ENCODE measurements around the gene CALML3. TPM values are rescaled to one million over a fixed set of nuclear protein-coding genes. Genes with fewer than 3 reads are reported as not detected.
"Not testable (repeated sequence)": the region's sequence is repeated elsewhere in the genome, so short reads cannot be mapped to it uniquely, and the experiment has no call there.

The CALML3 gene
- total RNA-seq: not detected

DNA sequence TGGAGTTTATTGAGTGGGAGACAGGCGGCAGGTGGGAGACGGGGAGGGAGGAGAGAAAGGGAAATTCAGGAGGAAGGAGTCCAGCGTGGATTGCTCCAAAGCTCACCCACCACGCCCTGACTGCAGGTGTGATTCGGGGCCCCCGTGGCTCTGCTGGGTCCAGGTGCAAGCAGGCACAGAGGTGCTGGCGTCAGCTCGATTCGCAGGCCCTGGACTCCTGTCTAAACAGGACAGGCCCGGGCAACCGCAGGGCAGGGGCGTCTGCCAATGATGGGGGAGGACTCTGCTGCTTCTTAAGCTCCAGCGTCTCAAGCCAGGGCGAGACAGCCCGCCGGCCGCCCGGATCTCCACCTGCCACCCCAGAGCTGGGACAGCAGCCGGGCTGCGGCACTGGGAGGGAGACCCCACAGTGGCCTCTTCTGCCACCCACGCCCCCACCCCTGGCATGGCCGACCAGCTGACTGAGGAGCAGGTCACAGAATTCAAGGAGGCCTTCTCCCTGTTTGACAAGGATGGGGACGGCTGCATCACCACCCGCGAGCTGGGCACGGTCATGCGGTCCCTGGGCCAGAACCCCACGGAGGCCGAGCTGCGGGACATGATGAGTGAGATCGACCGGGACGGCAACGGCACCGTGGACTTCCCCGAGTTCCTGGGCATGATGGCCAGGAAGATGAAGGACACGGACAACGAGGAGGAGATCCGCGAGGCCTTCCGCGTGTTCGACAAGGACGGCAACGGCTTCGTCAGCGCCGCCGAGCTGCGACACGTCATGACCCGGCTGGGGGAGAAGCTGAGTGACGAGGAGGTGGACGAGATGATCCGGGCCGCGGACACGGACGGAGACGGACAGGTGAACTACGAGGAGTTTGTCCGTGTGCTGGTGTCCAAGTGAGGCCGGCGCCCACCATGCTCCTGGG, at the start of gene CALML3:
TSS of gene CALML3 (plus strand) at position 321 of the 920 bp plus-strand sequence. CDS start at position 446, 125 bp downstream.
- peak; percentile 43 for DNase-seq (ENCODE audit: low spot score)
- no peak for ATAC-seq

DNA sequence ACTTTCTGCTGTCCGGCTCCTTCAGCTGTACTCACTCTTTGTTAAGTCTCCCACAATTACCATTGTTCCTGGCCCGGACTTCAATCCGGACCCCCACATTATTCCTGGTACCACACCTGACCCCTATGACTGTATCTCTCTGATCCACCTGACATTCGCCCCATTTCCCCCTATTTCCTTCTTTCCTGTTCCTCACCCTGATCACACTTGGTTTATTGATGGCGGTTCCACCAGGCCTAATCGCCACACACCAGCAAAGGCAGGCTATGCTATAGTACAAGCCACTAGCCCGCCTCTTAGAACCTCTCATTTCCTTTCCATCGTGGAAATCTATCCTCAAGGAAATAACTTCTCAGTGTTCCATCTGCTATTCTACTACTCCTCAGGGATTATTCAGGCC, 49.7 kb upstream of the CALML3 start:
- not testable (repeated sequence) for DNase-seq (ENCODE audit: low spot score); ATAC-seq

DNA sequence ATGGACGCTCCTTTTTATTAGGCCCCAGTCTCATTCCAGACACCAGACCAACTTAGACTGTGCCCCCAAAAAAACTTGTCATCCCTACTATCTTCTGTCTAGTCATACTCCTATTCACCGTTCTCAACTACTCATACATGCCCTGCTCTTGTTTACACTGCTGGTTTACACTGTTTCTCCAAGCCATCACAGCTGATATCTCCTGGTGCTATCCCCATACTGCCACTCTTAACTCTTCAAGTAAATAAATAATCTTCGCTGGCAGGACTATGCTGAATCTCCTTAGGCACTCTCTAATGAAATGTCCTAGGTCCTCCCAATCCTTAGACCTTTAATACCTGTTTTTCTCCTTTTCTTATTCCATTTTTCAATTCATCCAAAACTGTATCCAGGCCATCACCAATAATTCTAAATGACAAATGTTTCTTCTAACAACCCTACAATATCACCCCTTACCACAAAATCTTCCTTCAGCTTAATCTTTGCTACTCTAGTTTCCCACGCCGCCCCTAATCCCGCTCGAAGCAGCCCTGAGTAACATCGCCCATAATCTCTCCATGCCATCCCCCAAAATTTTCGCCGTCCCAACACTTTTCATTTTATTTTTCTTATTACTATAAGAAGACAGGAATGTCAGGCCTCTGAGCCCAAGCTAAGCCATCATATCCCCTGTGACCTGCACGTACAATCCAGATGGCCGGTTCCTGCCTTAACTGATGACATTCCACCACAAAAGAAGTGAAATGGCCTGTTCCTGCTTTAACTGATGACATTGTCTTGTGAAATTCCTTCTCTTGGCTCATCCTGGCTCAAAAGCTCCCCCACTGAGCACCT, 48.6 kb upstream of the CALML3 start:
- not testable (repeated sequence) for DNase-seq (ENCODE audit: low spot score); ATAC-seq

DNA sequence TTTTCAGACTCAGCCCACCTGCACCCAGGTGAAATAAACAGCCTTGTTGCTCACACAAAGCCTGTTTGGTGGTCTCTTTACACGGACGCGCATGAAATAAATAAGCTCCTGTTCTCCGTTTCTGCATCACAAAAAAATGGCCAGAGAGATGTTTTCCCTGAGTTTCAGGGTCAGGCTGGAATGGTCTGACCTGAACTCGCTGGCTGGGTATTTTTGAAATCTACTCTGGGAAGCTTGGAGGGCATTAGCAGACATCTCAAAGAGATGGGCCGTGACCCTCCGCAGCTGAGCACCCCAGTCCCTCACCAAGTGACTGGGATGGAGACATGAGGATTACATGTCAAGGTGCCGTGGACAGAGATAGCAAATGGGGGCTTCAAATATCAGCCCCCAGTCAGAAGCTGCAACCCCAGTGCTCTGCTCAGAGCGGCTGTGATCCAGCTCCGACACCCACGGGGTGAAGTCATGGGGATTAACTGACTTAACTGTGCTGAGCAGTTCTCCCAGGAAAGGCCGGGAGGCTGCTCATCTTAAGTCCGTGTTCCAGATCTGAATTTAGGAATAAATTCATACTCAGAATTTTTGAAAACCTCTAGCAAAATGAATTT, 47.7 kb upstream of the CALML3 start:
- ATAC-seq: no peak

DNA sequence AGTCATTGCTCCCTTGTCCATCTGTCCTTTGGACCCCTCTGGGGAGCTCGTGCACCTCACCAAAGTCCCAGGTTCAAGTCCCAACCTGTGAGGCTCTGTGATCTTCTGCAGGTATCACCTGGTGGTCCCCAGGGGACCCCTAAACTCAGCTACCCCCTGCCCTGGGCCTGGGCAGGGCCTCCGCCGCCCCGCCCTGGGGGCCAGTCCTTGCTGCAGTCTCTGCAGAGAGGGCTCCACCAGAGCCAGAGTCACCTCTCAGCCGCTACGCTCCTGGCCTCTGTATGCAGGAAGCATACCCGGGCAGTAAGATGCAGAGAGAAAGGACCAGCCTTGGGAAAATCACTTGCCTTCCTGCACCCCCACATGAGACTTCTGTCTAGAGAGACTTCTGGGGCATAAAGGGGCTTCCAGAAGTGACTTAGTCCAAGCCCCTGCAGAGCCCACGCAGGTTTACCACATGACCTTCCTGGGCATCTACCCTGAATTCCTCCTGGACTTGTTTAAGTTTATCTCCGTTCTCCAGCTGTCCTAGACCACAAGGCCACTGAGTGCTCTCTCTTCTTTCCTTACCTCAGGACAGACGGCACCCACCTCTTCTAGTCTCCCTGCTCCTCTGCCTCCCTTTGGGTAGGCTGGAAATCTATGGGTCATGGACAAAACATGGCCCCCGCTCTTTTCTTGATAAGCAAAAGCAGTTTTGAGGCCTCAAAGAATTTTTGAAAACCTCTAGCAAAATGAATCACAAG, 46.6 kb upstream of the CALML3 start:
- no peak for ATAC-seq
- DNase-seq (ENCODE audit: low spot score): no peak

More for the DNA sequence above, 47.7 kb upstream of the CALML3 start:
- DNase-seq (ENCODE audit: low spot score): no peak

DNA sequence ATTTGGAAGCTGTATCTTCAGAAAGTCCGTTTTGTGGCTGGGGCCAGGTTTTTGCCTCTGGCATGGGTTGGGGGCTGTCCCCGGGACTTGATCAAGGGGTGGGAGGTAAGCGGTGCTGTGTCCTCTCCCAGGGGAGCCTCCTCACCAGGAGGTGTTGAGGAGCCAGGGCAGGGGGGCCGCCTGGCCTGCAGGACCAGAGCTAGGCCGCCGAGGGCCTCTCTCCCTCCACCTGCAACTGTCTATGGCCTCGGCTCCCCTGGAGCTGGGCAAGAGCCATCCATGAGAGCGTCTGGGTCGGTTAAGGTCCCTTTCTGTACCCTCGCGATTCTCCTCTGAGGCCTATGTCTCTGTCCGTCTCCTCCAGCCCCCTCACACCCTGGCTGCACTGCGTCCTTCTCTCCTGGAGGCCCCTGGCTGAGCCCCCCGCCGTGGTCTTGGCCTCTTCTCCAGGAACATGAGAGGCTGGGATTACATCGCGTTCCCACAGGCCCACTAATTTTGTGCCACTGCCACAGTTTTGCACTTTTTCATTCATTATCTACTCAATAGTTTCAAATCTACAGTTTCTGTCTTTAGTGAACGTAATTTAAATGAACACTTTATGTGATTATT, 46.0 kb upstream of the CALML3 start:
- no peak for ATAC-seq
- DNase-seq (ENCODE audit: low spot score): no peak

DNA sequence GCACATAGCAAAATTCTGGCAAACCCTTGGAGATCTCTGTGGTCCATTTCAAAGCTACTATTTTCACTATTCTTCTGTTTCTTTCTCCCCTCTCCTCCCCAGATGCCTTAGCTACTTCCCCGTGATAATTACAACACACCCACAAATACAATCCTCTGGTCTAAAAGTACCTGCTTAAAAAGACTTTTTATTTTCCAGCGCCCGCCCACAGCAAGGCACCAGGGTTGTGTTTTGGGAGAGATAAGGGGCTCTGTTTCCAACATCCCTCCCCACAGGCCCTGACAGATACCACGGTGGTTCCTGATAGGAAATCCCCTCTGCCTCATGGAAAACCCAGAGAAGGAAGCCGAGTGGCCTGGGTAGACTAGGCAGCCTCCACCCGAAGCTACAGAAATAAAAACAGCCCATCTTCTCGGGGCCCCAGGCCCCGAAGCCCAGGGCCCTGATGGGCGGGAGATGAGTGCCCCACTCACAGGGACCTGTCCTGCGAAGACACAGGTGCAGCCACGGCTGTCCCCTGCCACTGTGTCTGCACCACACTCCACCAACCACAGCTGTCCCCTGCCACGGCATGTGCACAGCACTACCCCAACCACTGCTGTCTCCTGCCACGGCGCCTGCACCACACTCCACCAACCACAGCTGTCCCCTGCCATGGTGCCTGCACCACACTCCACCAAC, 45.1 kb upstream of the CALML3 start:
- DNase-seq (ENCODE audit: low spot score): no peak

DNA sequence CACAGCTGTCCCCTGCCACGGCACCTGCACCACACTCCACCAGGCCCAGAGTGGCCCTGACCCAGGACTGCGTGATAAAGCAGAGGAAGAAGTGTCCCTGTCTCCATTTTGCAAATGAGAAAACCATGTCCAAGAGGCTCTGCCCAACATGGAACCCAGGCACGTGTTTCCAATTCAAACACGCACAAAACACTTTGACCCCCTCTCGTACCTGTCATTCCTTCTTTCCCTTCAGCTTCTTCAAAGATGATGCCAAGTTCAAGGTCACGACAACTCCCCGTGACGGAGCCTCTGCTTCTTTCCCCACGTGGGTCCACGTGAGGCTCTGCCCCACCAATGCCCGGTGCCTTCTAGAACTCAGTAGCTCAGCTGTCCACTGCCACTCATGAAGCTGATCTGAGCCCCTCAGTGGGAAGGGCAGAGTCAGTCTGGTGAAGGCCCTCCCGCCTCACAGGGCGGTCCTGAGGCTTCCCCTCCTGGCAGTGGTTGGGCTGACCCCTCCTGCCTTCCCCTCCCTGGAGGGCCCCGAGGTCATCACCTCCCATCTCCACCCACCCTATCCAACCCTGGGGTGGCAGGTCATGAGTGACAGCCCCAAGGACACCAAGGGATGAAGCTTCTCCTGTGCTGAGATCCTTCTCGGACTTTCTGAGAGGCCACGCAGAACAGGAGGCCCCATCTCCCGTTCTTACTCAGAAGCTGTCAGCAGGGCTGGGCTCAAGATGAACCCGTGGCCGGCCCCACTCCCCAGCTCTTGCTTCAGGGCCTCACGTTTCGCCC, 44.4 kb upstream of the CALML3 start:
- DNase-seq (ENCODE audit: low spot score) (no peak), ATAC-seq (no peak)

More for the DNA sequence above, 45.1 kb upstream of the CALML3 start:
- no peak for ATAC-seq

DNA sequence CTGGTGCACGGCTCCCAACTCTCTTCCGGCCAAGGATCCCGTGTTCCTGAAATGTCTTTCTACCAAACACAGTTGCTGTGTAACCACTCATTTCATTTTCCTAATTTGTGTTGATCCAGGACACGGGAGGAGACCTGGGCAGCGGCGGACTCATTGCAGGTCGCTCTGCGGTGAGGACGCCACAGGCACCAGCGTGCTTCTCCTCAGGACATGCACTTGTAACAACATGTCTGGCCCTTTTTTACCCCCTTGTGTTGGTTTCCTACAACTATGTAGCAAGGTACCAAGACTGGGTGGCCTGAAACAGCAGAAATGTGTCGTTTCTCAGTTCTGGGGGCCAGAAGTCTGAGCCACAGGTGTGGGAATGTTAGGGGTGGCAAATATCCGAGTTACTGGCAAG, 43.6 kb upstream of the CALML3 start:
- no peak for ATAC-seq
- DNase-seq (ENCODE audit: low spot score): no peak

DNA sequence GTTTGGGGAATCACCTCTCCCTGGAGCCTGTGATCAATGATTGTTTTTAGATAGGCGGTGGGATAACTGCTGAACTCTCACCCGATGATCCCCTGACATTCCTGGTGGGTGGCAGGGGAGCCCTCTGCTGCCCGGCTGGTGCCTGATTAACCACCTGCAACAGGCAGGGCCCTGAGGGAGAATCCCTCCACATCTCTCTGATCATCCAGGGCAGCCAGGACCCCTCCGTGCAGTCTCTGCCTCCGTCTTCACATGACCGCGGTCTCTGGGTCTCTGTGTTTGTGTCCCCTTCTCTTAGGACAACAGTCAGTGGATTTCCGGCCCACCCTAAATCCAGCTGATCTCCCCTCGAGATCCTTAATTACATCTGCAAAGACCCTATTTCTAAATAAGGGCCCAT, 42.7 kb upstream of the CALML3 start:
- no peak for ATAC-seq
- DNase-seq (ENCODE audit: low spot score): no peak

DNA sequence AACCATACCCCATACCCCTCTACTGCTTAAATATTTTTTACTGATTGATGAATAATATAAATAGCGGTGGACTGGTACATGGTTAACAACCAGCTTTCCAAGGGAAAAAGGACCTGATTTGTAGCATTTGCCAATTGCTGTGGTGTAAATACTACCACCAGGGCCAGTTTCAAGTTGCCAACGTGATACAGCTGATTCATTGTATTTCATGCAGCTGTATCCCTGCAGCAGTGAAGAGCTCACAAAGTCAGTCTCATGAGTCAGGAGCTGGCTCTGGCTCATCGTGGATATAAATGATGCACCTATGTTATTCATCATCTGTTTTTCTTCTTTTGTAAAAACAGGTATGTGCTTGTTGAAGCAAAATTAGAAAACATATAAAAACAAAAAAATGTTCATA, 40.6 kb upstream of the CALML3 start:
- no peak for ATAC-seq
- DNase-seq (ENCODE audit: low spot score): no peak

DNA sequence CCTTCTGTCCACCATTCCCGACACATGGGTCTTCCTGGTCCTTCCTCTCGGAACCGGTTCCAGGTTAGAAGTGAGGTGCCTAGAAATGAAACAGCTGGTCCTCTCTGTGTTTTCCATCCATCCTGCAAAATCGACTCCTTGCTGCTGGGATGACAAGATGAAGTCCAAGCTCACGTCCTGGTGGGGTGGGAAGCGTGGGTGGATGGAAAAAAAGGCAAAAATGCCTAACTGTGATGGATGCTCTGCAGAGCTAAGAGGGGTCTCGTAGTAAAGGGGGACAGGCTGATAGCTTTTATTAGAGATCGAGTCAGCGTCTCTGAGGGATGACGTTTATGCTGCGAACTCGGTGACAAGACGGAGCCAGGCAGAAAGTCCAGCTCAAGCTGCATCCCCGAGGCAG, 39.5 kb upstream of the CALML3 start:
- no peak for ATAC-seq
- DNase-seq (ENCODE audit: low spot score): no peak

DNA sequence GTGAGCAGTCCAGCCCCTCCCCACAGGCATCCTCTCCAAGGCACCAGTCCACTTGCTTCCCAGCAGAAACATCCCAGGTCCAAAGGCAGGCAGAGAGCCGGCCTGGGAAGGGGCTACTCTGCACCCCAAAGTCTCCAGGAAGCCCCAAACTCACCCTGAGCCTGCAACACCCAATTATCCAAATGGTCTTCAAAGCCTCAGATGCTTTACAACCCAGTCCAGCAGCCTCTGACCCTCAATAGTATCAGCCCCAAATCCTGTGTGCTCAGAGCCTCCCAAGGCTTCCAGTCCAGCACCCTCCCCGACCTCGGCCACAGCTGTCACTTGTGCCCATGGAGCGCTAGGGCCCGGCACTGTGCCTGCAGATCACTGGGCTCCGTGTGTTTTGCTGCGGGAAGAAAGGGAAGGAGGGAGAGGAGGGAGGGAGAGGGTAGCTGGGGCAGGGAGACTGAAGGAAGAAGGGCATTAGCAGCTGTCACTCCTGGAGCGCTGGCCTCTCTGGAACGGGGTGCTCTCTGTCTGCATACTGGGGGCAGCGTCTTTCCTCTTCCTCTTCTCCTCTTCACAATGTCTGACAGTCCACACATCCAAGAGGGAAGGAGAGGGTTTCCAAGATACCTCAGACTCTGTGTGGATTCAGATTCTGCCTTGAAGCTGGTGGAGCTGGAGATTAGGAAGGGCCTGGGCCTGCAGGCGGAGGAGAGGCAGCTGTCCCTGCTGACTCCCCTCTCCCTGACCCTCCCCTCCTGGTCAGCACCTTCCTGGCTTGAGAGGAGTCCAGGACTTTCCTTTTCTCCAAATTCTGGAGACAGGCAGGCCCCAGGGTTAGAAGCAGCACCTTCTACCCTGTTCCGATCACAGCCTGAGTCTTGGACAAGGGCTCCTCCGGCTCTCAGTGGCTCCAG, 38.6 kb upstream of the CALML3 start:
- DNase-seq (ENCODE audit: low spot score) (no peak), ATAC-seq (no peak)

DNA sequence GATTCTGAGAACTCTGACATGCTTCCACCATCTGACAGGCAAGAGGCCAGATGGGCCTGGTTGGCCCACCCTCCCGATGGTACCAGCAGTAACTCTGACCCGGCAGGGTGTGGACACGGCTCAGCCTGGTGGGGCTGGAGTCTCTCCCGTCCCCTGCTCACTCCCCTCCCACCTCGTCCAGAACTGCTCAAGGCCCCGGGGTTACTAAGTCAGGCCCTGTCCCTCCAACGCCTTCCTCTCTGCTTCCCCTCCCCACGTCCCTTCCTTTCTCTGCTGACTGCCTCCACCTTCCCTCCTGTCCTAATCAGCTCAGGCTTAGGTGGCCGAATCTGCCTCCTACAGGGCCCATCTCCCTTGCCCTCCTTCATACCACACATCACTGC, 37.9 kb upstream of the CALML3 start:
- DNase-seq (ENCODE audit: low spot score): no peak
- ATAC-seq: no peak

DNA sequence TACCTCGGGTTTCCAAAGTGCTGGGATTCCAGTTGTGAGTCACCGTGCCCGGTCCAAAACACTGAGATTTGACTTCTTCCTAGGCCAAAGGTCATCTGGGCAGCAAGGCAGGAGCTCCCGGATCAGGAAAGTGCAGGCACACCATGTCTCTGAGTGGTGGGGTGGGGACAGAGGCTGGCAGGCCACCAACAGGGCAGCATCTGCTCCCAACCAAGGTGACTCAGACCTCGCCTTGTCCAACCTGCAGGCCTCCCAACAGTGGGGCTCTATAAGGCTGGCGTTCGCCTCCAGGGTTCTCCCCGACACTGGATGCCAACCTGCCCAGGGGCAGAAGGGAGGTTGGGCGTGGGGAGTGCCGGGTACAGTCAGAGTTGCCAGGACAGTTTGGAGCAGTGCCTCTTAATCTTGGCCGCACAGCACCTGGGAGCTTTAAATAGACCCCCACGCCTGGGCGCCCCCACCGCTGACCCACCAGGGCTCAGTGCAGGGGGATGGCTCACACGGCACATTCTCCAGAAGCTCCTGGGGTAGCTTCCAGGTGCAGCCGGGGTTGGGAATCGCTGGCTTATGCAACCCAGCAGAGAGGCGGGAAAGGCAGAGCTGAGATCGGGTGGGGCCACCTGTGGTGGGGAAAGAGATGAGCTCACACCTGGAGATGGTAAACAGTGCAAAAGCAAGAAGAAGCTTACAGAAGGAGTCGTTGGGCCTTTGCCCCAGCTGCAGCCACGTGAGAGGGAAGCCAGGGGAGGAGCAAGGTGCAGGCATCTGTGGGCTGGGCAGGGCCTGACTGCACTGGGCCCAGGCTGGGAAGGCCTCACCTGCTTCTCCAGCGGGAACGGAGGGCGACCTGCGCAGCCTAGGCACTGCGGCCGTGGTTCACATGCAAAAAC, 36.2 kb upstream of the CALML3 start:
- ATAC-seq (peak; percentile 21), DNase-seq (ENCODE audit: low spot score) (no peak)

DNA sequence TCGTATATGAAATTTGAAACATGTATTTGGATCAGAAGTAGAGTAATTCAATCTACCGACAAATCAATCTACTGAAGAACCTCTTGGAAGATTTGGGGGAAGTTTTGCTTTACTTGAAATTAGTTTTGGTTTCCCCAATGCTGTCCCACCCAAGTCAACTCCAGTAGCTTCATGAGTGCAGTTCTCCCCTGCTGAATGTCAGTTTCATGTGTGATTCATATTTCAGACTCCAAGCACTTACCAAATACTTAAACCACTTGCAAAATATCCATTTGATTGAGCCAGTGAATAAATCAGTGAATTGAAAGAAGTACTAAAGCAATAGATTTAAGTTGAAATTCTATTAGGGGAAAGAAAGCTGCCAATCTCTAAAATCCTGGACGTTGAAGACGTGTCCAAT, 34.7 kb upstream of the CALML3 start:
- DNase-seq (ENCODE audit: low spot score) (no peak), ATAC-seq (no peak)

All from left lobe of liver (tissue), 2 donors.